ENCODE data around the gene LRP5.
A peak's percentile ranks its signal among the peaks of the same experiment; 100 is the strongest.

LRP5 gene

DNA sequence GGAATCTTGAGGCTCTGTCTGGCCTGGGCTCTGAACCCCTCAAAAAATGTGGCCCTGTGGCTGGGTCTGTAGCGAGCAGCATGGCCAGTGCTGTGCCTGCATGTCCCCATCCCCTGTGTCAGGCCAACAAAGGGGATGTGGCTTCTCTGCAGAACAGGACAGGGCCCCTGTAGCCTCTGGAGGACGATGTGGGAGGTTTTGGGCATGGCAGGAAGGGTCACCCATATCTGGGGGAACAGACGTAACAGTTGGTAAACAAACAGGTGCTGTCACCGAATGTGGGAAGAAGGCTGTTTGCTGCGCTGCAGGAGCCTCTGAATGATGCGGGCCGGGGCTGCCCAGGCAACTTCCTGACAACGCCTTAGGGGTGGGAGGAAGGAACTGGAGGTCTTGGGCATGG is 35.0 kb downstream of the LRP5 start:
- DNase-seq = no peak

DNA sequence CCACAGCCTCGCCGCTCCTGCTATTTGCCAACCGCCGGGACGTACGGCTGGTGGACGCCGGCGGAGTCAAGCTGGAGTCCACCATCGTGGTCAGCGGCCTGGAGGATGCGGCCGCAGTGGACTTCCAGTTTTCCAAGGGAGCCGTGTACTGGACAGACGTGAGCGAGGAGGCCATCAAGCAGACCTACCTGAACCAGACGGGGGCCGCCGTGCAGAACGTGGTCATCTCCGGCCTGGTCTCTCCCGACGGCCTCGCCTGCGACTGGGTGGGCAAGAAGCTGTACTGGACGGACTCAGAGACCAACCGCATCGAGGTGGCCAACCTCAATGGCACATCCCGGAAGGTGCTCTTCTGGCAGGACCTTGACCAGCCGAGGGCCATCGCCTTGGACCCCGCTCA is 35.5 kb downstream of the LRP5 start:
- no peak for DNase-seq

DNA sequence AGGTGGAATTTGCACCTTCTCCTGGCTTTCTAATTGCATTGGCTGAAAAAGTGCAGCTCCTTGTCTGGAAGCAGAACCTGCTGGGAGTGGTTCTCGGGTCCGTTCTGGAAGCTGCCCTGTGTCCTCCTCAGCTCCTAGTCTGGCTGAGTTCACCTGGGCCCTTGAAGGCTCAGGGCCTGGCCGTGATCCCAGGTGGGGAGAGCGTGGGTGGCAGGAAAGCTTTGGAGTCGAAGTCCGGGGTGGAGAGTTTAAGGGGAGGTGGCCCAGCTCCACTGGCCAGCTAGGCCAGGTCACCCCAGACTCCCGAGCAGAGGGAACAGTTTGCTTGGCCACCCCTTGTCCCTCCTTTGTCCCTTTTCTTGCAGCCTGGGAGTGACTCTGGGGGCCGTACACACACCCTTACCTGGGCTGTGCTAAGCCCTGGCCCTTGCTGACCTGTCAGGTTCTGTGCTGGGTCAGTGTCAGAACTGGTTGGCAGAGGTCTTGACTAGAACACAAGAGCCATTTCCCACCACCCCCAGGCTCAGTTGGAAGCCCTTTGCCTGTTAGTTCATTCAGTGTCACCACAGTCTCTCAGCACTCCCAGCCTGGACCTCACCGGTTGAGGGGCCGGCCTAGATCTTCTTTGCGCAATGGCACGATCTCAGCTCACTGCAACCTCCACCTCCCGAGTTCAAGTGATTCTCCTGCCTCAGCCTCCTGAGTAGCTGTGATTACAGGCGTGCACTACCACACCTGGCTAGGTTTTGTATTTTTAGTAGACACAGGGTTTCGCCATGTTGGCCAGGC is 37.3 kb downstream of the LRP5 start:
- DNase-seq = no peak

DNA sequence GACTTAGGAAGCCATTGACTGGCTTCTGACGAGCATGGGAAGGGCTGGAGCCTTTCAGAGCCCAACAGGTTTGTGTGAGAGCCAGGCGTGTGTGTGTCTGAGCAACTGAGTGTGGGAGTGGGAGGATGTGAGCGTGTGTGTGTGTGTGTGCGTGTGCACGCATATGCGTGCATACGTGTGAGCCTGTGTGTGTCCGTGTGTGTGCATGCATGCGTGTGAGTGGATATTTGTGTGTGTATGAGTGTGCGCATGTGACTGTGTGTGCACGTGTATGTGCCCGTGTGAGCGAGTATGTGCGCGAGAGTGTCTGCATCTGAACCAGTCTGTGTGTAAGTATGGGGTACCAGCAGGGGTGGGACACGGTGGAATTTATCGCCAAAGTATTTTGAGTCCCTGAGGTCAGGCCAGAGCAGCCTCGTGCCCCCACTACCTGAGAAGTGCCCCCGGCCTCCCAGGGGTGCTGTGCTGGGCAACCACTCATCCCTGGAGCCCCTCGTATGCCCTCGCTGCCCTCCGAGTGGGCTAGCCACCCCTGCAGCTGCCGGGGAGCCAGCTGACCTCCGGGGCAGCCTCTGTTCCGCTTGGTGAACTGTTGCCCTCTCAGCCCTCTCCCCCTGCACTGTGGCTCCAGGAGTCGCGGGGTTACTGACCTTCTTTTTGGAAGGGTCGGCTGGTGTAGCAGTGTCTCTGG is 38.5 kb downstream of the LRP5 start:
- no peak for DNase-seq

DNA sequence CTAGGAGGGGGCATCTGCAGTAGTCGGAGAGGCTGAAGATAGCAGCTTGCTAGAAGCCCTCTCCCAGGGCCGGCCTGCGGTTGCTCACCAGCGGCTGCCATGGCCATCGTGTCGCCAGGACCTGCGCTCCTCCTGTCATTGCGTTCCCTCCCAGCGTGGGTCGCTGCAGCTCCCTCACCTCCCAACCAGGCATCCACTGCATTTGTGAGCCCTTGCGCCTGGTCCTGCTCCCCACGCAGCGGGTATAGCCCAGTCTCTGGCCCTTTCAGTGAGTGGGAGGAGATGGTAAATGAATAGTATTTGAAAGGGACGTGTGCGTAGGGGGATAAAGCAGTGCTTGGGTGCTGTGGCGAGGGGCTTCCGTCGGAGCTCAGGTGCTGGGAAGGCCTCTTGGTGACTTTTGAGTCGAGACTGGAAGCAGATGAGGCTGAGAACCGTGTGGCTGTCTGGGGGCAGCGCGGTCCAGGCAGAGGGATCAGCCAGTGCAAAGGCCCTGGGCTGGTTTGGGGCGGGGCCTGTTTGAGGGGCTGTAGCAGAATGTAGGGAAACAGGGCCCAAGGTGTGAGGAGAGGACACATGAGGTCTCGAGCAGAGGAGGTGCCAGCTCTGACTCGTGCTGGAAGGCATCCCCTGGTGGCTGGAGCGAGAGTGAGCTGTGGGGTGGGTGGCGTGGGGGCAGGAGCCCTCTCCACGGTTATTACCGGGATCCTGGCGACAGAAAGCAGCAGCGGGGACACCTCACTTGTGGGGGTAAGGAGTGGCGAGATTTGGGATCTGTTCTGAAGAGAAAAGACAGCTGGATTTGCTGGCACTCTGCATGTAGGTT is 39.3 kb downstream of the LRP5 start:
- no peak for DNase-seq

DNA sequence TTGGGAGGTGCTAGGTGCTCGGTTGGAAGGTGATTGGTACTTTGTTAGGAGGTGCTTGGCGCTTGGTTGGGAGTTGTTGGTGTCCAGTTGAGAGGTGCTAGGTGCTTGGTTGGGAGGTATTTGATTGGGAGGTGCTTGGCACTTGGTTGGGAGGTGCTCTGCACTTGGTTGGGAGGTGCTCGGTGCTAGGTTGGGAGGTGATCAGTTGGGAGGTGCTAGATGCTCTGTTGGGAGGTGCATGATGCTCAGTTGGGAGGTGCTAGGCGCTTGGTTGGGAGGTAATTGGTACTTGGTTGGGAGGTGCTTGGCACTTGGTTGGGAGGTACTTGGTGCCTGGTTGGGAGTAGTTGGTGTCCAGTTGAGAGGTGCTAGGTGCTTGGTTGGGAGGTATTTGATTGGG is 40.2 kb downstream of the LRP5 start:
- DNase-seq = no peak

DNA sequence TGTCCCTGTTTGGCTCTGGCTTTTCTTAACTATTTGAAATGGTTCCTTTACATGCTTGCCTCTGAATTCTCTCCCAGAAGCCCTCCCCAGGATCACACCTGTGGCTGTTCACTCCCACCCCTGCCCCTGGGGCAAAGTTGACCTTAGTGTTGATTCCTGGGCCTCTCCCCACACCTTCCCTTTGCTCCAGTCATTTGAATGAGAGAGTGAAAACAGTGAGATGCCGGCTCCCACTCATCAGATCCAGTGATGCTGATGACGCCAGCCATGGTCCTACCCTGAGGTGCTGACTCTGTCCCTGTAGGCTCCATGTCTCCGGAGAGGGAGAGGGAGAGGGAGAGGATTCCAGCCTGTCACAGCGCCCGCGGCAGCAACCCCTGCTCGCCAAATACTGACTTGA is 40.7 kb downstream of the LRP5 start:
- DNase-seq = no peak

DNA sequence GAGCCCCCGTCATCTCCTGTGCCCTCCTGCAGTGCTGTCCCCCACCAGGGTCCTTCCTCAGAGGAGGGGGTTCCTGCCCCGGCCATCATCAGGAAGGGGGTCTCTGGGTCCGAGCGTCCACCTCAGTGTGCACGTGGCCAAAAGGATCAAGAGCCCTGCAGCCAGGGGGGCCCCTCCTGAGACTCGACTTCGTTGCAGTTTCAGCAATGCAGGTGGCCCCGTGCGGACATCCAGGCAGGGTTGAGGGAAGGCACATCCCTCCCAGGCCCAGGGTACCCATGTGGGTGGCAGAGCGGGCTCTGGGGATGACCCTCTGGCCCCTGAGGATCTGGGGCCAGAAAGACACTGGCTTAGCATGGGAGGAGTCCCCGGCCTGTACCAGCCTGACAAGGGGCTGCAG is 41.3 kb downstream of the LRP5 start:
- DNase-seq = no peak

DNA sequence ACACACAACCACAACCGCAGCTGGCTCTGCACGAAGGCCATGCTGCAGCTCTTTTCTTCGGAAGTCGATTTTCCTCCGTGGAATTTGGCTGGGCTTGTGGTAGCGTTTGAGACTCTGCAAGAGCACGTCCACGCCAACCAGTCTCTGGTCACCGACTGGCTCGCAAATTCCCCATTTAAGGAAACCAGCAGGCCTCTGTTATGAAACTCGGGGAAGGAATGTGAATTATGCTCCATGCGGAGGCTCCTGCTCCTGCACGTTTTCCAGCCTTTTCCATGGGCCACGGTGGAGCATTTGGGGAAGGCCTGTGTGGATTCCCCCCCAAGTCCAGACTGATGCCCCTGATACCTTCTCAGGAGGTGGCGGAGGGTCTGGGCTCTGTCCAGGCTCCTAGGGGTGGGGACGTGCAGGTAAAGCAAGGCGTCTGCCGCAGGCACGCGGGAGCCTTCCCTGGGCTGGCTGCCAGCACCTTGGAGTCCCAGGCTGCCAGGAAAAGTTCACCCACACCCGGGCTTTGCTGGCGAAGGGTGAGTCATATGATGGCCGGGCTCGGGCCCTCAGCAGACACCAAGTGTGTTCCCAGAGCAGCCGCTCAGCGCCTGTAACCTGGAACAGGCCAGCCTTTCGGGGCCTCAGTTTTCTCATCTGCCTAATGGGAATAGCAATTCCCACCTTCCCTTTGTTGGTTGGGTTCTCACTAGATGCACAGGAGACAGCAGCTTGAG is 41.9 kb downstream of the LRP5 start:
- peak; percentile 96 for DNase-seq

DNA sequence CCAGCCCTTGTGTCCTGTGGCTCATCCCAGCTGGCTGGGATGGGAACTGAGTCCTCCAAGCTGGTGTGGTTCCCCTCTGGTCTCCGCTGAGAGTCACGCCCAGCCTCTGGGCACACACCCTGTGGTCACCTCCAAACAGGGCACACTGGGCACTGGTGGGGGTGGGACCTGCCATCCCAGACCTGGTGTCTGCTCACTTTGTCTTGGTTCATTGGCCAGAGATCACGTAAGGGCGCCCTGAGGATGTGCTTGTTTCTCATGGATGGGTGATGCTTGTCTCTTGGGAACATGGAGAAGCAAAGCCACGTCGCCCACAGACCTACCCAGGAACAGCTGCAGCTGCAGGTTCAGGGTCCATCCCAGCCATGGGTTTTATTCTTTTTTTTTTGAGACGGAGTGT is 43.1 kb downstream of the LRP5 start:
- DNase-seq = no peak

DNA sequence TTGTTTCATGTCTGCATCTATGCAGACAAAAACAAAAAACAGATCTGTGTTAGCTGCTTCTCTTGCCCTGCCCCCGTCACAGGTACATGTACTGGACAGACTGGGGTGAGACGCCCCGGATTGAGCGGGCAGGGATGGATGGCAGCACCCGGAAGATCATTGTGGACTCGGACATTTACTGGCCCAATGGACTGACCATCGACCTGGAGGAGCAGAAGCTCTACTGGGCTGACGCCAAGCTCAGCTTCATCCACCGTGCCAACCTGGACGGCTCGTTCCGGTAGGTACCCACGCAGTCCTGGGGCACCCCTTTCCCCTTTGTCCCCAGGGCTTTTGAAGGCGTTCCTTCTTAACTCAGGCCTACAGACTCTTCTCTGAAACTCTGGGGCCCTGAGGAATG is 45.2 kb downstream of the LRP5 start:
- DNase-seq = no peak

DNA sequence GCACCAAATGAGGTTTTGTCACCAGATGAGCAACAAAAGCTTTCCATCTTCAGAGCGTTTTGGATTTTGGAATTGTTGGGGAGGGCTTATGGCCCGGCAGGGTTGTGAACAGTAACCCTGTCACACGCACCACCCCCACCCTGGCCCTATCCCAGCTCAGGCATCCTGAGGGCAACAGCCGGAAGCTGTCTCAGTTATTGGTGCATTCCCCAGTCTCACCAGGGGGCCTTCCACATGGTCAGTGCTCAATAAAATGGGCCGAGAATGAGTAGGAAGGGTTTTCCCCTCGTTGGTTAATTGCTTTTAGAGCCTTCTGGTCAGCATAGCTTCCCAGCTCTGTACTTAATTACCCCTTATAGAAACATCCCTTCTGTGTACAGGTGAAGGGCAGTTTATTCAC is 46.0 kb downstream of the LRP5 start:
- DNase-seq = no peak

DNA sequence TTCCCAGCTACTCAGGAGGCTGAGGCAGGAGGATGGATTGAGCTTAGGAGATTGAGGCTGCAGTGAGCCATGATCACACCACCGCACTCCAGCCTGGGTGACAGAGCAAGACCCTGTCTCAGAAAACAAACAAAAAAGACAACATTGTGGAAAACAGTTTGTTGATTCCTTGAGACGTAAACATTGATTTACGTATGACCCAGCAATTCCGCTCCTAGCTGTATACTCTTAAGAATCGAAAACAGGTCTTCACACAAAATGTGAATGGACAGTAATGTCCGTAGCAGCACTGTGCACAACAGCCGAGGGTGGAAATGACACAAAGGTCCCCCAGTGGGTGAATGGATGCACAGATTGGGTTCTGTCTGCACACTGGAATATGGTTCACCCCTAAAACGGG is 49.3 kb downstream of the LRP5 start:
- no peak for DNase-seq

DNA sequence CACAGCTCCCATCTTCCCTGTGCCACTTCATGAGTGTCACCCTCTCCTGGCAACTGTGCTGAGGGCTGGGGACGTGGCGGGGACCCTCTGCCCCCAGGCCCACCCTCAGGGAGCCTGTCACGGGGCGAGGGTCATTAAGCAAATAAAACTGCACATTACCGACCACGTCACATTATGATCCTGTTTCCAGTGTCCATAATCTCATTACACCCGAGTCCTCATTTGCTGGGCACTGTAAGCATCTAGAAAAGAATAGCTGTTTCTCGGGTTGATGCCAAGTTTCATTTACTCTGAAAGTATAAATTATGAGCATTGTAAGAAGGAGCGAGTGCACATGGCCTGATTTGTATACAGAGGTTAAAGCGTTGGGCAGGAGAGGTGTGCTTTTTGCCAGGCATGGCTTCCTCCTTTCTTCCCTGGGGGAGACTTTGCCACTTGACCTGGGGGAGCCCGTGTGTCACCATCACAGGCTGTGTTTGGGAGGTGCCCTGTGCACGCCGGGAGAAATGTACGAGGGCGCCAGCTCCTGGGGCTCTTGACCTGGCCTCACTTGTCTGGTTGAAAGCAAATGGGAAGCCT is 50.5 kb downstream of the LRP5 start:
- DNase-seq = no peak

DNA sequence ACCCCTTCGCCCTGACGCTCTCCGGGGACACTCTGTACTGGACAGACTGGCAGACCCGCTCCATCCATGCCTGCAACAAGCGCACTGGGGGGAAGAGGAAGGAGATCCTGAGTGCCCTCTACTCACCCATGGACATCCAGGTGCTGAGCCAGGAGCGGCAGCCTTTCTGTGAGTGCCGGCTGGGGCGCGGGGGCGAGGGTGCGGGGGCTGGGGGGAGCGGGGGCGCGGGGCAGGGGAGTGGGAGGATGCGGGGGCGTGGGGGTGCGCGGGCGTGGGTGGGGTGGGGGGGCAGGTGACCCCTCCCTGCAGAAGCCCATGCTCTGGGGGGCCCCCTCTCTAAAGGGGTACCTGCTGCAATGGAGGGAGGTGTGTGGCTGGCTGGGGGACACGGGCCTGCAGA is 51.4 kb downstream of the LRP5 start:
- no peak for DNase-seq

DNA sequence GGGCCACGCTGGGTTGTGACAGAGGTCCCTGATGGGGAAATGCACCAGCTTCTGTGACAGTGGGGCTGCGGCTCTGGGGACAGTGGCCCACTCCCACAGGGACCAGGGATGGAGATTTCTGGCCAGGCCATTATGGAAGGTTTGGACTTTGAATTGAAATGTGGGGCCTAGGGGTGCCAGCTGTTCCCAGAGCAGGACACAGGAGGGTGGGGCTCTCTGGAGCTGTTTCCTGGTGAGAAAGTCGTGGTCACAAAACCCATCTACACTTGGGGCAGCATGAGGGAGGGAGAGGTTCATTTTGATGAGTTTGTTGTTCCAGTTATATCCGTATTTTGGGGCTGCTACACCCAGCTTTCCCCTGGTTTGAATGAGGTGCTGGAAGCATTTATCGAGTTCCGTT is 52.2 kb downstream of the LRP5 start:
- DNase-seq = no peak

DNA sequence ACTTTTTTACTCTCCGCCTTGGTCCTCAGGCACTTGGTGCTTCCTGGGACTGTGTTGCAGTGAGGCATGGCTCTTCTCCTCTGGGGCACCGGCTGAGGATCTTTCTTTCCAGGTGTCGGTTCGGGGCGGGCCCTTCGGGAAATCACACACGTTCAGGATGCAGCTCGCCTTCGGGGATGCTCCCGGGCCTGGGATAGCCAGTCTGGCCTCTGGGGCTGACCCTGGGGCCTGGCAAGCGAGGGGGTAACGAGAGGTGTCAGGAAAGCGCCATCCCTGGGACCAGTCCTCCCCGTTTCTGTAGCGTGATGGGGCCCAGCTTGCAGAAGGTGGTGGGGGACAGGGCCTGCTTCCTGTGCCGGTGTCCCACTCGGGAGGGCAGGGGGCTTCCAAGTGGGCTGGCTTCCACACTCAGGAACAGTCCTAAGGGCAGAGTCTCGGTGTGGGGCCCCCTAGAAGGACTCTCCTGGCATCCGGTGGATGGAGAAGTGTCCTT is 53.6 kb downstream of the LRP5 start:
- DNase-seq = no peak

DNA sequence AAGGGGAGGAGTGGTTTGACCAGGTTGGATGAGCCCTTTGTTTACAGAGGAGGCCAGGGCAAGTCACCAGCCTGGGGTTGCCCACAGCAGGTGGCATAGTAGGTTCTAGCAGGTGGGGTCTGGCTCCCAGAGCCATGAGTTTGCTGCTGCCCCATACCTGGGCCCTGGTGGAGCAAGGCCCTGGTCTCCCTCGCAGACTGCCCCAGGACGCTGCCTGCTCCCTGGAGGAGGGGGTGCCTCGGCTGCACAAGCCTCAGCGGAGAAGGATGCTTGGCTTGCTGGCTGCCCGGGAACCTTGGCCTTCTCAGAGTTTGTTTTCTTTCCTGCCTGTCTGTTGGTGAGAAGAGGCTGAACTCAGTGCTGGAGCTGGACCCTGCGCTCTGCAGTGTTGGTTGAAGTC is 54.9 kb downstream of the LRP5 start:
- DNase-seq = no peak

DNA sequence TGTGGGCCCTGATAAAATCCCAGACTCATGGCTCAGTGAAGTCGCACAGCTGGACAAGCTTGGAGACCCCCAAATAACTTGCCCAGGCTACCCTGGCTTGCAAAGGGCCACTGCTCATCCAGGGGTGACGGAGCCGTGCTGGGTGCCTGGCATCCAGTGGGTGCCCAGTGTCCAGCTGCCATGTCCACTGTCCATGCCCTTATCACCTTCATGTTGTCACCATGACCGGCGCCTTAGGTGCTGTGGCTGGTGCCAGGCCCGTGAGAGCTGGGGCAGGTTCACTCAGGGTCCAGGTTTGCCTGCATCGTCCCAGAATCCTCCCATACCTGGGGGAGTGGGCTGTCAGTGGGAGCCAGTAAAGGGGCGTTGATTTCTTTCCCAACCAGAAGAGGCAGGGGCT is 57.4 kb downstream of the LRP5 start:
- DNase-seq = no peak

DNA sequence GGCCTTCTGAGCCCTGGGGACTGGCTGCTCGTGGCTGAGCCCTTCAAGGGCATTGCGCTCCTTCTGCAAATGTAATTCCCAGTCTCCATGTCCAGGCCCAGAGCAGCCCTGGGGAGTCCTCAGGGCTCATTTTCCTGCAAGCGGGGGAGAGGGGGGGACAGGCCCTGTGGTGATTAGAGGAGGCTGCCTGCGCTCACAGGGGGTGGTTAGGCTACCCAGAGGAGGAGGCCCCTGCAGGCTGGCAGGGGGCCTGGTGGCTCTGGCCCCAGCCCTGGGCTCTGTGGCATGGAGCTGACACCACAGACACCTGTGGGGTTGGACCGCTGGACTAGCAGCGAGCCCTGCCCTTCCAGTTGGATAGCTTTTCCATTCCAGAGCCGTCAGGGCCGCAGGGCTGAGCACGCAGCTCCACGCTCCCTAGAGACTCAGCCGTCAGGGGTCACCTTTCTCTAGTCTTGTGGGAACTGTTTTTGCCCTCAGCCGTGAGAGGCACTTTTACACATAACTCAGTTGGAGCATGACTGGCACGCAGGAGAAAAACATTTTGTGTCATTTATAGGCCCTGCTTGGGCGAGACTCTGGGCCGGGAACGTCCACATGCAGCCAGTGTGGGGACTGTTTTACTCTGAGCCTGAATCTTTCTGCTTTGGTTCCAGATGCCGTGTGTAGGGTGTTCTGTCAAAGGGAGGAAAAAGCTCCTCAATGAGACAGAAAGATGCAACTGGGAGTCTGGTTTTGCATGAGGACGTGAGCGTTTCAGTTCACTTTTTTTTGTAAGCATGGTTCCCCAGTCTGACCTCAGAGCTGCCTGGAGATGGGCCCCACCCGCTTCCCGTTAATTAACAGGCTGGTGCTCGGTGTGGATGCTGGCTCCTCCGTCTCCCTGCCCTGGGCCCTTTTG is 58.1 kb downstream of the LRP5 start:
- DNase-seq = no peak
